Measurements from ENCODE around the gene SRF.

The SRF gene

GRCh38 chr6:43184268-43184985 is 13.4 kb downstream of the SRF start:
- no peak for DNase-seq

- DNase-seq = no peak
These were observed 14.4 kb downstream of the SRF start for GRCh38 chr6:43185391-43185985.

- DNase-seq = no peak
These were observed 14.9 kb downstream of the SRF start for GRCh38 chr6:43186019-43186418.

GRCh38 chr6:43186706-43187105 is 15.6 kb downstream of the SRF start:
- no peak for DNase-seq

- no peak for DNase-seq
These were observed 16.8 kb downstream of the SRF start for GRCh38 chr6:43187821-43188220.

- no peak for DNase-seq
These were observed 17.4 kb downstream of the SRF start for GRCh38 chr6:43188426-43188825.

GRCh38 chr6:43189776-43190304 is 18.8 kb downstream of the SRF start:
- no peak for DNase-seq

- DNase-seq = no peak
These were observed 21.8 kb downstream of the SRF start for GRCh38 chr6:43192911-43193310.

GRCh38 chr6:43193929-43194328 is 22.9 kb downstream of the SRF start:
- DNase-seq = no peak

GRCh38 chr6:43196337-43196736 is 25.3 kb downstream of the SRF start:
- DNase-seq = no peak

- DNase-seq = no peak
These were observed 28.8 kb downstream of the SRF start for GRCh38 chr6:43199912-43200311.

- DNase-seq = no peak
These were observed 29.5 kb downstream of the SRF start for GRCh38 chr6:43200541-43200940.

GRCh38 chr6:43202451-43202850 is 31.4 kb downstream of the SRF start:
- DNase-seq = no peak

GRCh38 chr6:43203029-43203717 is 32.1 kb downstream of the SRF start:
- no peak for DNase-seq

GRCh38 chr6:43203718-43204095 is 32.6 kb downstream of the SRF start:
- DNase-seq = no peak

- no peak for DNase-seq
These were observed 33.4 kb downstream of the SRF start for GRCh38 chr6:43204271-43205105.

GRCh38 chr6:43205849-43206248 is 34.8 kb downstream of the SRF start:
- no peak for DNase-seq

- no peak for DNase-seq
These were observed 36.2 kb downstream of the SRF start for GRCh38 chr6:43207286-43207685.

GRCh38 chr6:43211955-43212354 is 40.9 kb downstream of the SRF start:
- DNase-seq = no peak

- DNase-seq = no peak
These were observed 42.4 kb downstream of the SRF start for GRCh38 chr6:43213431-43213830.

GRCh38 chr6:43215066-43215465 is 44.0 kb downstream of the SRF start:
- no peak for DNase-seq

GRCh38 chr6:43216200-43216599 is 45.1 kb downstream of the SRF start:
- no peak for DNase-seq

- no peak for DNase-seq
These were observed 46.3 kb downstream of the SRF start for GRCh38 chr6:43217351-43217750.

Measured in stimulated activated CD4-positive, alpha-beta T cell treated with anti-CD3 and anti-CD28 coated beads, Interleukin-4, amount 100 ng/mL, for 1 hour (primary cell).